ENCODE data around the gene TMEM154. TPM values are rescaled to one million over a fixed set of nuclear protein-coding genes. Genes with fewer than 3 reads are reported as not detected.
A peak's percentile ranks its signal among the peaks of the same experiment; 100 is the strongest.
"Not testable (repeated sequence)": the region's sequence is repeated elsewhere in the genome, so short reads cannot be mapped to it uniquely, and the experiment has no call there.

The TMEM154 gene
- total RNA-seq, 2 experiments from 2014 or later: 15.2 to 21.2 TPM

DNA sequence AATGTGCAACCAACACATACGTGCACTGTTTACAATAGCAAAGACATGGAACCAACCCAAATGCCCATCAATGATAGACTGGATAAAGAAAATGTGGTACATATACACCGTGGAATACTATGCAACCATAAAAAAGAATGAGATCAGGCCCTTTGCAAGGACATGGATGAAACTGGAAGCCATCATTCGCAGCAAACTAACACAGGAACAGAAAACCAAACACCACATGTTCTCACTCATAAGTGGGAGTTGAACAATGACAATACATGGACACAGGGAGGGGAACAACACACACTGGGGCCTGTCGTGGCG, 15.8 kb downstream of the TMEM154 start:
- H3K27ac Mint-ChIP-seq; DNase-seq; ATAC-seq; POLR2A ChIA-PET; H3K9me3 Mint-ChIP-seq (ENCODE audit: low read depth); H3K4me3 Mint-ChIP-seq; intact Hi-C loops (cut with DNase I, micrococcal nuclease); H3K27me3 Mint-ChIP-seq: not testable (repeated sequence)
- Mint-ChIP-seq H3K4me1 (peaks cover 20% of the 10 kb centered on the region), H3K36me3 (ENCODE audit: low read depth) (peaks cover 13% of the 10 kb centered on the region)
- CTCF ChIA-PET: interaction anchor here (0.6 to 1.1 kb wide), 2 partner anchors 24 to 198 kb away, joined by 3 read pairs; no protein-coding TSS in a partner anchor

DNA sequence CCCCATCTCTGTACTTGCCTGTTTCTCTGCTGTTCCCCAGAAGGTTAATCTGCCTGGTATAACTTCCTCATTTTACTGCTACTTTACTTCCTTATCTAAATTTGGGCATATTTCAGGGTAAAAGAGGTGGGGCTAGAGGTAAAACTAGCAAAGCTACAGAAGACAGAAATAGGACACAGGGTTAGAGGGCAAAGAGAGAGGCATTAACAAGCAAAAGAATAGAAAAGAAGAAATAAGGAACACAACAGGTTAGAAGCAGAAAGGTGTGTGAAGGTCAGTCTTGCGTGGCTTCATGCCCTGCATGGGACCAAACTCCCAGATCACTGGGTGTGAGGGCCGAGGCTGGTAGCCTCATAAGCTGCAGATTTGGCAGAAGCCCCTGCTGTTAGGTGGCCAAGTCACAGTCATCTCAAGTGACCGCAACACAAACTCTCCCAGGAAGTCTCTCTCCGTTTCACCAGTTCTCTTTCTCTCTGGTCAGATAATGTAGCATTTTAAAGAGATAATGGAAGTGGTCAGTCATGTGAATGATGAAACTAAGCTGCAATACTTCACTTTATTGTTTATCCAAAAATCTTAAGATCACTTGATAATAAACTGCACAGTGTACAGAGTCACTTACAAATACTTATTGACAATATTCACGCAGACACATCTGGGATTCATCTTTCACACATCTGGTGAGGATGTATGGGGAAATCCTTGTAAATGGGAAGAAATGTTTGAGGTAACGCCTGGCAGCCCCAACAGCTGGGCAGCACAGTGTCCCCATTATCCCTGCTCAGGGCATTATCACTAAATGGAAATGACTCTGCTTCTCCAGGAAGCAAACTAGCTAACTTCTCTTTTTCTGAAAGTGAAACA, 16.4 kb downstream of the TMEM154 start:
- ATAC-seq: no peak
- ChIA-PET POLR2A (interaction anchor here (0.6 kb wide), 1 partner anchor 153 kb away, joined by 3 read pairs; no protein-coding TSS in a partner anchor), CTCF (interaction anchor here (0.6 to 1.1 kb wide), 2 partner anchors 24 to 199 kb away, joined by 3 read pairs; no protein-coding TSS in a partner anchor)
- Mint-ChIP-seq H3K4me1 (peaks cover 20% of the 10 kb centered on the region), H3K27ac (no peak overlapping the region), H3K4me3 (no peak overlapping the region), H3K27me3 (no peaks in the 10 kb centered on the region), H3K9me3 (ENCODE audit: low read depth) (peaks cover 11% of the 10 kb centered on the region), H3K36me3 (ENCODE audit: low read depth) (peaks cover 19% of the 10 kb centered on the region)
- intact Hi-C loops (cut with DNase I, micrococcal nuclease): no loop called here
- no peak for DNase-seq

DNA sequence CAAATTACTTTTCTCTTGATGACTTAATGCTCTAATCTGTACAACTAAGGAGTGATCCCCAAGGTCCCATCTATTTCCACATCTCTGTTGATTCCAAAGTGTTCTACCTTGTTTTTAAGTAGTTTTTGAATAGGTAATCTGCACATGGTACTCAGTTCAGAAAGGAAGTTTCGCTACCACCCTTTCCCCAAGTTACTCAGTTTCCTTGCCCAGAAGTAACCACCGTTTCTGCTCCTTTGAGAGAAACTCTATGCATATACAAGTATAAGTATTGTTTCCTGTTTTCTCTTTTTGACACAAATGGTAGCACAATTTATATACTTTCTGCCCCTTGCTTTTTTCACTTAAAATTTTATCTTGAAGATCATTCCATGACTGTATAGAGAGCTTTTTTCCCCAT, 18.1 kb downstream of the TMEM154 start:
- H3K27me3 Mint-ChIP-seq: no peaks in the 10 kb centered on the region
- no peak overlapping the region for H3K4me3 Mint-ChIP-seq

DNA sequence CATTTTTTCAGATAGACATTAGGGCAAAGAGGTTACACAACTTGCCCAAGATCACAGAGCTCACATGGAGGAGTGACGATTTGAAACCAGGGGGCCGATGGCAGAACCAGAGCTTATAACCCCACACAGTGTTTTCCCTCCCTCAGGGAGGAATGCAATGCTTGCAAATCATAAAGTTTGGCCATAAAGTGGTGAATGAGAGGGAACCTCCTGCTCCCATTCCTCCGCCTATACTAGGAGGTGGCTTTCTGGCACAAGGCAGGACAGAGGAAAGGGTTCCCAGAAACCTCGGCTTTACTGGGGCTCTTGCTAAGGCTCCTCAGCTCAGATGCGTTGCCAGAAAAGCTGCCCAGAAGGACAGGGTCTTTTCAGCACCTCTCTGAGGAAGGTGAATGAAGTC, 19.3 kb downstream of the TMEM154 start:
- ChIA-PET POLR2A (no interaction called here), CTCF (interaction anchor here (0.6 to 1.0 kb wide), 2 partner anchors 162 to 245 kb away, joined by 3 read pairs; no protein-coding TSS in a partner anchor)
- DNase-seq (no peak), ATAC-seq (no peak)
- Mint-ChIP-seq H3K36me3 (ENCODE audit: low read depth) (peaks cover 37% of the 10 kb centered on the region), H3K9me3 (ENCODE audit: low read depth) (peaks cover 26% of the 10 kb centered on the region), H3K4me3 (no peak overlapping the region), H3K27ac (no peak overlapping the region), H3K27me3 (no peaks in the 10 kb centered on the region), H3K4me1 (peaks cover 17% of the 10 kb centered on the region)
- intact Hi-C loops (cut with DNase I, micrococcal nuclease): no loop called here

More for the DNA sequence above, 18.1 kb downstream of the TMEM154 start:
- DNase-seq: no peak
- intact Hi-C loops (cut with DNase I, micrococcal nuclease): no loop called here
- ChIA-PET POLR2A (no interaction called here), CTCF (interaction anchor here (0.5 to 1.0 kb wide), 2 partner anchors 163 to 764 kb away, joined by 3 read pairs; no protein-coding TSS in a partner anchor)
- no peak for ATAC-seq
- H3K27ac Mint-ChIP-seq: no peak overlapping the region
- H3K9me3 Mint-ChIP-seq (ENCODE audit: low read depth): peaks cover 25% of the 10 kb centered on the region
- peaks cover 17% of the 10 kb centered on the region for H3K4me1 Mint-ChIP-seq
- H3K36me3 Mint-ChIP-seq (ENCODE audit: low read depth): peaks cover 31% of the 10 kb centered on the region

DNA sequence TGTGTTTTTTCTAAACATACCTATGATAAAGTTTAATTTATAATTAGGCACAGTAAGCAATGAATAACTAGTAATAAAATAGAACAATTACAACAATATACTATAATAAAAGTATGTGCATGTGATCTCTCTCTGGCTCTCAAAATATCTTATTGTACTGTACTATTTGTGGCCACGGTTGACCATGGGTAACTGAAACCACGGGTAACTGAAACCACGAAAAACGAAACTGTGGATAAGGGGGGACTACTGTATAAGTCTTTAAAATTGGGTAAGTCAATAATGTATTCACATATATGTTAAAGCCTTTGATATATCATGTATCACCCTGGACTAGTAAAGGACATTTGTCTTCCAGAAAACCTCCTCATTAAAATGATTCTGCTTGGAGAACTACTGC, 20.0 kb downstream of the TMEM154 start:
- Mint-ChIP-seq H3K36me3 (ENCODE audit: low read depth) (peaks cover 37% of the 10 kb centered on the region), H3K27me3 (no peaks in the 10 kb centered on the region), H3K9me3 (ENCODE audit: low read depth) (peaks cover 26% of the 10 kb centered on the region), H3K4me1 (peaks cover 17% of the 10 kb centered on the region), H3K4me3 (no peak overlapping the region), H3K27ac (no peak overlapping the region)
- intact Hi-C loops (cut with DNase I, micrococcal nuclease): no loop called here
- DNase-seq: no peak
- no peak for ATAC-seq
- ChIA-PET CTCF (interaction anchor here (0.6 kb wide), 1 partner anchor 13 kb away, joined by 3 read pairs; no protein-coding TSS in a partner anchor), POLR2A (no interaction called here)

DNA sequence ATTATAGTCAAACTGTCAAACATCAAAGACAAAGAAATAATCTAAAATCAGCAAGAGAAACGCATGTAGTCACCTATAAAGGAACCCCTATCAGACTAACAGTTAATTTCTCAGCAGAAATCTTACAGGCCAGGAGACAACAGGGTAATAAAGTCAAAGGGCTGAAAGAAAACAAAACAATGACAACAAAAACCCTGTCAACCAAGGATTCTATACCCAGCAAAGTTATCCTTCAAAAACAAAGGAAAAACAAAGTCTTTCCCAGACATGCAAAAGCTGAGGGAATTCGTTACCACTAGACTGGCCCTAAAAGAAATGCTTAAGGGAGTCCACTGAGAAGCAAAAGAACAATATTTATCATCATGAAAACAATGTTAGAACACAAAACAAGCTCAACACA, 22.1 kb downstream of the TMEM154 start:
- no peaks in the 10 kb centered on the region for H3K27me3 Mint-ChIP-seq
- no peak overlapping the region for H3K4me3 Mint-ChIP-seq
- H3K9me3 Mint-ChIP-seq (ENCODE audit: low read depth): peaks cover 26% of the 10 kb centered on the region
- H3K36me3 Mint-ChIP-seq (ENCODE audit: low read depth): peaks cover 37% of the 10 kb centered on the region
- intact Hi-C loops (cut with DNase I, micrococcal nuclease): no loop called here
- ChIA-PET CTCF (interaction anchor here (1.4 kb wide), 1 partner anchor 14 kb away, joined by 3 read pairs; no protein-coding TSS in a partner anchor), POLR2A (no interaction called here)
- peaks cover 10% of the 10 kb centered on the region for H3K4me1 Mint-ChIP-seq
- no peak for ATAC-seq
- no peak for DNase-seq
- H3K27ac Mint-ChIP-seq: no peak overlapping the region

DNA sequence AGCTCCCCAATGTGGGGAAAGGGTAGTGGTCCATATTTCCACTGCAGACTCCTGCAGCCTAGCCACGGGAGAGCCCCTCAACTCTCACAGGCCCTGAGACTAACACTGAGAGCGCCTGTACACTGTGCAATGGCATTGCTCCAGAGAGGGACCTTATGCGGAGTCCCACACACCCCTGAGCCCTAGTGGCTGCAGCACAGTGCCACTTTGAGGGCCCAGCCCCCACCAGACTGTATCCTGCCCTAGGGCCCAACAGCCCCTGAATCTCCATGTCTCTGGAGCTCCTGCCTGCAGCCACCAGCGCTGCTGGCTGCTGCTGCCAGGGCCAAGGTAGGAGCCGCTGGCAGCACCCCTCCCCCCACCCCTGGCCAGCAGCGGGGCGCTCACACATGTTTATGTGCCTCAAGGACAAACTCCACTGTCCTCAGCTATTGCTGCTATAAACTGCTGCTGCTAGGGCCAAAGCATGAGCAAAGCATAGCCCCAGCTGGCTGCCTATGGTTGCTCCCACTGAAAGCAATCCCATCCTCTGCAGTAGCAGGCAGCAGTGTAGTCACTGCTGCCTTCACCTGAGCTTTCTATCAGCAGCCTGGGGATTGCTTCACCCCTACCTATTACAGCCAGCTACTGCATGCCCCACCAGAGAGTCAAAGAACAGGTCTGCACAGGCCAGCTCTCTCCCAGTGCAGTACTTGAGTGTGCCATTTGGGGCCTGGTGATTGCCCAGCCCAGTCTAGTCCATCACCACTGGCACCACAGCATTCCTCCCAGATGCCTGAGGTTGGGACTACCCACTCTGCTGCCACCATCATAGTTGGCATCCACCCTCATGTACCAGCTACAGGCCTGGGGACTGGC, 24.3 kb downstream of the TMEM154 start:
- Mint-ChIP-seq H3K36me3 (ENCODE audit: low read depth) (peaks cover 43% of the 10 kb centered on the region), H3K9me3 (ENCODE audit: low read depth) (peaks cover 26% of the 10 kb centered on the region), H3K4me1 (peaks cover 8% of the 10 kb centered on the region), H3K4me3 (no peak overlapping the region), H3K27me3 (no peaks in the 10 kb centered on the region), H3K27ac (no peak overlapping the region)
- ATAC-seq: no peak
- ChIA-PET POLR2A (interaction anchor here (0.6 kb wide), 1 partner anchor 66 kb away, joined by 5 read pairs; no protein-coding TSS in a partner anchor), CTCF (interaction anchor here (0.8 kb wide), 1 partner anchor 151 kb away, joined by 3 read pairs; no protein-coding TSS in a partner anchor)
- DNase-seq: no peak
- intact Hi-C loops (cut with DNase I, micrococcal nuclease): no loop called here

GRCh38 chr4:152652102-152652501, 27.7 kb downstream of the TMEM154 start:
- H3K9me3 Mint-ChIP-seq (ENCODE audit: low read depth): peaks cover 4% of the 10 kb centered on the region
- no peak overlapping the region for H3K27ac Mint-ChIP-seq
- no peak overlapping the region for H3K4me3 Mint-ChIP-seq
- POLR2A ChIA-PET: no interaction called here
- DNase-seq: no peak
- intact Hi-C loops (cut with DNase I, micrococcal nuclease): no loop called here
- H3K4me1 Mint-ChIP-seq: peaks cover 8% of the 10 kb centered on the region
- H3K27me3 Mint-ChIP-seq: no peaks in the 10 kb centered on the region
- ATAC-seq: no peak
- CTCF ChIA-PET: no interaction called here
- H3K36me3 Mint-ChIP-seq (ENCODE audit: low read depth): peaks cover 28% of the 10 kb centered on the region

DNA sequence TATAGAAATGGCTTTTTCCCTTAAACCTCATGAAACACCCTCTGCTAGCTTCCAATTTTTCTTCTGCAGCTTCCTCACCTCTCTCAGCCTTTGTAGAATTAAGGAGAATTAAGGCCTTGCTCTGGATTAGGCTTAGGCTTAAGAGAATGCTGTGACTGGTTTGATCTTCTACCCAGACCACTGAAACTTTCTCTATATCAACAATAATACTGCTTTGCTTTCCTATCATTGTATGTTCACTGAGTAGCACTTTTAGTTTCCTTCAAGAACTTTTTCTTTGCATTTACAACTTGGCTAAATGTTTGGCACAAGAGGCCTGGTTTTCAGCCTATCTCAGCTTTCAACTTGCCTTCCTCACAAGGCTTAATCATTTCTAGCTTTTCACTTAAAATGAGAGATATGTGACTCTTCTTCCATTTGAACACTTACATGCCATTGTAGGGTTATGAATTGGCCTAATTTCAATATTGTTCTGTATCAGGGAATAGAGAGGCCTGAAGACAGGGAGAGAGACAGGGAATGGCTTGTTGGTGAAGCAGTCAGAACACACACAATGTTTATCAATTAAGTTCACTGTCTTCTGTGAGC, 28.2 kb downstream of the TMEM154 start:
- ChIA-PET POLR2A (no interaction called here), CTCF (interaction anchor here (1.1 to 1.4 kb wide), 2 partner anchors 13 to 137 kb away, joined by 3 to 5 read pairs; no protein-coding TSS in a partner anchor)
- intact Hi-C loops (cut with DNase I, micrococcal nuclease): no loop called here
- no peaks in the 10 kb centered on the region for H3K27me3 Mint-ChIP-seq
- DNase-seq: no peak
- peak; percentile 69 for ATAC-seq
- H3K27ac Mint-ChIP-seq: no peak overlapping the region
- peaks cover 8% of the 10 kb centered on the region for H3K4me1 Mint-ChIP-seq
- no peaks in the 10 kb centered on the region for H3K9me3 Mint-ChIP-seq (ENCODE audit: low read depth)
- H3K36me3 Mint-ChIP-seq (ENCODE audit: low read depth): peaks cover 23% of the 10 kb centered on the region
- H3K4me3 Mint-ChIP-seq: no peak overlapping the region

GRCh38 chr4:152646221-152646620, 33.6 kb downstream of the TMEM154 start:
- intact Hi-C loops (cut with DNase I, micrococcal nuclease): no loop called here
- Mint-ChIP-seq H3K27ac (no peak overlapping the region), H3K4me3 (no peak overlapping the region), H3K4me1 (peaks cover 21% of the 10 kb centered on the region), H3K27me3 (no peaks in the 10 kb centered on the region), H3K36me3 (ENCODE audit: low read depth) (peaks cover 11% of the 10 kb centered on the region), H3K9me3 (ENCODE audit: low read depth) (no peaks in the 10 kb centered on the region)
- no peak for ATAC-seq
- POLR2A ChIA-PET: no interaction called here
- no peak for DNase-seq
- CTCF ChIA-PET: interaction anchor here (0.8 to 12.6 kb wide), 5 partner anchors 9 to 250 kb away, joined by 3 to 208 read pairs (median 3); no protein-coding TSS in a partner anchor

GRCh38 chr4:152644130-152644529, 35.7 kb downstream of the TMEM154 start:
- ChIA-PET CTCF (interaction anchor here (0.5 to 12.6 kb wide), 6 partner anchors 13 to 1498 kb away, joined by 3 to 208 read pairs (median 3); no protein-coding TSS in a partner anchor), POLR2A (interaction anchor here (0.6 kb wide), 1 partner anchor 1056 kb away, joined by 3 read pairs; no protein-coding TSS in a partner anchor)
- H3K36me3 Mint-ChIP-seq (ENCODE audit: low read depth): peaks cover 8% of the 10 kb centered on the region
- H3K4me1 Mint-ChIP-seq: peaks cover 20% of the 10 kb centered on the region
- DNase-seq (no peak), ATAC-seq (no peak)
- no peaks in the 10 kb centered on the region for H3K9me3 Mint-ChIP-seq (ENCODE audit: low read depth)
- H3K27ac Mint-ChIP-seq: peak overlapping the region; percentile 73
- intact Hi-C loops (cut with DNase I, micrococcal nuclease): loop anchor here in 1 of 2 experiments (5.0 kb wide), 1 partner anchor 237 kb away; no protein-coding TSS in a partner anchor
- H3K27me3 Mint-ChIP-seq: no peaks in the 10 kb centered on the region
- H3K4me3 Mint-ChIP-seq: no peak overlapping the region
